Measurements from ENCODE around the gene TAF12. TPM values are rescaled to one million over a fixed set of nuclear protein-coding genes. Genes with fewer than 3 reads are reported as not detected.
A peak's percentile ranks its signal among the peaks of the same experiment; 100 is the strongest.
"Not testable (repeated sequence)": the region's sequence is repeated elsewhere in the genome, so short reads cannot be mapped to it uniquely, and the experiment has no call there.

TAF12 gene
- total and polyA plus RNA-seq, 9 donors: 26.7 to 37.5 (median 29.8) TPM

GRCh38 chr1:28591708-28592320, 51.1 kb downstream of the TAF12 start, which contains the start of gene RAB42:
Gene RAB42, plus strand, starts transcription at chr1:28592265. Its CDS starts 247 bp downstream, at chr1:28592512.
- no peaks in the 10 kb centered on the region for H3K9me3 ChIP-seq (replicated peaks; ENCODE audit: control insufficient read depth, low read depth, low read length)
- peaks cover 37% of the 10 kb centered on the region for H3K4me1 ChIP-seq (ENCODE audit: control insufficient read depth, insufficient read depth, low read length)
- H3K27me3 ChIP-seq (ENCODE audit: control insufficient read depth, insufficient read depth, low read length): no peaks in the 10 kb centered on the region
- DNase-seq: peak; percentile 69
- no peaks in the 10 kb centered on the region for H3K36me3 ChIP-seq (ENCODE audit: control insufficient read depth, insufficient read depth, low read length)
- H3K27ac ChIP-seq (ENCODE audit: low read length): peak within 1 kb of the TSS; percentile 72
- 90% methylated on average over 1 of the region's 13 CpGs for WGBS (ENCODE audit: insufficient coverage)
- H3K4me3 ChIP-seq (ENCODE audit: low read length): peak within 1 kb of the TSS; percentile 52

GRCh38 chr1:28586585-28587391, 56.1 kb downstream of the TAF12 start:
- DNase-seq; H3K9me3 ChIP-seq (replicated peaks; ENCODE audit: control insufficient read depth, low read depth, low read length); H3K27ac ChIP-seq (ENCODE audit: low read length); H3K27me3 ChIP-seq (ENCODE audit: control insufficient read depth, insufficient read depth, low read length); H3K36me3 ChIP-seq (ENCODE audit: control insufficient read depth, insufficient read depth, low read length); H3K4me3 ChIP-seq (ENCODE audit: low read length): not testable (repeated sequence)
- peaks cover 23% of the 10 kb centered on the region for H3K4me1 ChIP-seq (ENCODE audit: control insufficient read depth, insufficient read depth, low read length)
- 93% methylated on average over 10 of the region's 19 CpGs for WGBS (ENCODE audit: insufficient coverage)

- Histone ChIP-seq H3K4me1 (ENCODE audit: control insufficient read depth, insufficient read depth, low read length) (peaks cover 24% of the 10 kb centered on the region), H3K36me3 (ENCODE audit: control insufficient read depth, insufficient read depth, low read length) (peaks cover 31% of the 10 kb centered on the region), H3K27me3 (ENCODE audit: control insufficient read depth, insufficient read depth, low read length) (no peaks in the 10 kb centered on the region), H3K9me3 (replicated peaks; ENCODE audit: control insufficient read depth, low read depth, low read length) (no peaks in the 10 kb centered on the region), H3K4me3 (ENCODE audit: low read length) (peak overlapping the region; percentile 91), H3K27ac (ENCODE audit: low read length) (peak overlapping the region; percentile 83)
- peak; percentile 57 for DNase-seq
- WGBS (ENCODE audit: insufficient coverage): 0% methylated on average over 2 of the region's 10 CpGs
Observed at GRCh38 chr1:28582248-28582615, 60.6 kb downstream of the TAF12 start.

- H3K4me1 ChIP-seq (ENCODE audit: control insufficient read depth, insufficient read depth, low read length): peaks cover 24% of the 10 kb centered on the region
- H3K9me3 ChIP-seq (replicated peaks; ENCODE audit: control insufficient read depth, low read depth, low read length): no peaks in the 10 kb centered on the region
- DNase-seq: peak; percentile 98
- no peaks in the 10 kb centered on the region for H3K27me3 ChIP-seq (ENCODE audit: control insufficient read depth, insufficient read depth, low read length)
- H3K27ac ChIP-seq (ENCODE audit: low read length): peak overlapping the region; percentile 83
- H3K36me3 ChIP-seq (ENCODE audit: control insufficient read depth, insufficient read depth, low read length): peaks cover 36% of the 10 kb centered on the region
- H3K4me3 ChIP-seq (ENCODE audit: low read length): peak overlapping the region; percentile 91
- 0% methylated on average over 67 of the region's 75 CpGs for WGBS (ENCODE audit: insufficient coverage)
Observed at GRCh38 chr1:28581531-28582247, 61.2 kb downstream of the TAF12 start.

DNA sequence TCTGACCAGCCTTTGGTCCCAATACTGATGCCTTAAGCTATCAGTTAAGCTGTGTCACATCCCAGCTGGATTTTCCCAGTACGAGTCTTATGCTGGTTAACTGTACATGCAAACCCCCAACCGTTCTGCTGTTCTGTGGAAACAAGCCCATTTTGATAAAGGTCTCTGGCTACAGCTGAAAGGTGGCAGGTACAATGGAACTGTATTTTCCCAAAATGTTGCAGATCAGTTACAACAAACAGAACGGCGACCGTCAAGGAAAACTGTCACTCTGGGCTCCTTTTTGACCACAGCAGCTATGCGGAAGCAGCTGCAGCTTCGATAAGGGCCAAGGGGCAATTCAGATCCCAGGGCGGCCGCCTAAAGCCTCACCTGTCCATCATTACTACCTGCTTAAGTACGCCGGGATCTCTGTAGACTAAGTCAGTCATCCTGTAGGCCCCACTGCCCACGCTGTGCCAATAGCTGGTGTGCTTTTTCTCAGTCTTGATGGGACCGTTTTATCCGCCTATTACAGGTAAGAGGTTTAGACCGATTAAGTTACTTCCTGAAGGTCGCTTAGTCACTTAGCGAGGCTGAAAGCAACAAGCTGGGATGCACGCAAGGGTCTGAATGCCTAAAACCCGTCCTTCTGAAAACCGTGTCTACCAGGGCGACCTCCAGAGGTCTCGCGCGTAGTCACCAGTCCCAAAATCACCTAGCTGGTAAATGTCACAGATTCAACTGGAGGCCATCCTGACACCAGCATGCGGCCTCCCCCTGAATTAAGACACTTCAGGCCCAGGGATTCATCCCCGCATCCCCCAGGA, 61.9 kb downstream of the TAF12 start:
- Histone ChIP-seq H3K4me3 (ENCODE audit: low read length) (peak overlapping the region; percentile 91), H3K36me3 (ENCODE audit: control insufficient read depth, insufficient read depth, low read length) (peaks cover 37% of the 10 kb centered on the region), H3K27me3 (ENCODE audit: control insufficient read depth, insufficient read depth, low read length) (no peaks in the 10 kb centered on the region), H3K27ac (ENCODE audit: low read length) (peak overlapping the region; percentile 74), H3K9me3 (replicated peaks; ENCODE audit: control insufficient read depth, low read depth, low read length) (no peaks in the 10 kb centered on the region), H3K4me1 (ENCODE audit: control insufficient read depth, insufficient read depth, low read length) (peaks cover 24% of the 10 kb centered on the region)
- WGBS (ENCODE audit: insufficient coverage): 1% methylated on average over 26 of the region's 26 CpGs
- DNase-seq: no peak

DNA sequence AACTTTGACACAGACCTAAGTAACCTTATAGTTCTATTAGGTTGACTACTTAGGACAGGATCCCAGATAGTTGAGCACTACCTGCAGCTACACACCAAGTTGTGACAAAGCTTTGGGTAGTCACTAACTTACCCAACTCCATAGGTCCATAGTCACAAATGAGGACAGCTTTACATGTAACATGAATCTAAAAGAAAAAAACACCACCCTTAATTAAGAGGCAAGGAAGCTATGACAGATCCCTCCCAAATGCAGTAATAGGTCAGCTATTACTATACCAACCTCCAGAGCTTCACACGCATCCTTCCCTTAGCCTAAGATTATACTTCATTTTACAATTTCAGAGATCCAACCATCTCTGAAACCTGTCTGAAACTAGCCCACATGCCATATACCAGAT, 63.5 kb downstream of the TAF12 start:
- Histone ChIP-seq H3K9me3 (replicated peaks; ENCODE audit: control insufficient read depth, low read depth, low read length) (no peaks in the 10 kb centered on the region), H3K36me3 (ENCODE audit: control insufficient read depth, insufficient read depth, low read length) (peaks cover 43% of the 10 kb centered on the region), H3K4me1 (ENCODE audit: control insufficient read depth, insufficient read depth, low read length) (peaks cover 24% of the 10 kb centered on the region), H3K27ac (ENCODE audit: low read length) (no peak overlapping the region), H3K27me3 (ENCODE audit: control insufficient read depth, insufficient read depth, low read length) (no peaks in the 10 kb centered on the region), H3K4me3 (ENCODE audit: low read length) (no peak overlapping the region)
- no peak for DNase-seq
- 80% methylated on average over 1 of the region's 1 CpG for WGBS (ENCODE audit: insufficient coverage)

DNA sequence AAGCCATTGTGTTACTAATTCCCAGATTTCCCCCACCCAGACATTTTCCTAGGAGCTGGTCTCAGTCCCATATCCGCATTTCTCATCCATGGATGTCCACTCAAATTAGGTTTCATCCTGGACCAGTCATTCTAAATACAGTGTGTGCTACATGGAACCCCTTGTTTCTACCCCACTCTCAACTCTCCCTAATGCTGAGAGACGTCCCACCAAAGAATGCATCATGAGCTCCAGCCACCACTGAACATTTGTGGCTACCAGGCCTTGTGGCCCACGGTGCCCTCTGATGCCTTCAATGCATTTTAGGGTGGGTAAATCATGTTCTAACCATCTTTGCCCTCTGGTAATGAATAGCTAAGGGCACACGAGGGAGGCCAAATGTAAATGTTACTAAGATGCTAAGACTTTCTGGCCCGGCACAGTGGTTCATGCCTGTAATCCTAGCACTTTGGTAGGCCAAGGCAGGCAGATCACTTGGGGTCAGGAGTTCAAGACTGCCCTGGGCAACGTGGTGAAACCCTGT, 64.1 kb downstream of the TAF12 start:
- Histone ChIP-seq H3K4me3 (ENCODE audit: low read length) (no peak overlapping the region), H3K4me1 (ENCODE audit: control insufficient read depth, insufficient read depth, low read length) (peaks cover 24% of the 10 kb centered on the region)
- 89% methylated on average over 3 of the region's 6 CpGs for whole genome bisulfite sequencing (ENCODE audit: insufficient coverage)

GRCh38 chr1:28577738-28578536, 64.9 kb downstream of the TAF12 start:
- Histone ChIP-seq H3K9me3 (replicated peaks; ENCODE audit: control insufficient read depth, low read depth, low read length) (no peaks in the 10 kb centered on the region), H3K27me3 (ENCODE audit: control insufficient read depth, insufficient read depth, low read length) (no peaks in the 10 kb centered on the region), H3K27ac (ENCODE audit: low read length) (no peak overlapping the region), H3K36me3 (ENCODE audit: control insufficient read depth, insufficient read depth, low read length) (peaks cover 49% of the 10 kb centered on the region), H3K4me3 (ENCODE audit: low read length) (no peak overlapping the region), H3K4me1 (ENCODE audit: control insufficient read depth, insufficient read depth, low read length) (peaks cover 24% of the 10 kb centered on the region)
- no peak for DNase-seq
- WGBS (ENCODE audit: insufficient coverage): 80% methylated on average over 1 of the region's 6 CpGs

More for the DNA sequence above, 64.1 kb downstream of the TAF12 start:
- Histone ChIP-seq H3K27ac (ENCODE audit: low read length) (no peak overlapping the region), H3K36me3 (ENCODE audit: control insufficient read depth, insufficient read depth, low read length) (peaks cover 48% of the 10 kb centered on the region), H3K27me3 (ENCODE audit: control insufficient read depth, insufficient read depth, low read length) (no peaks in the 10 kb centered on the region), H3K9me3 (replicated peaks; ENCODE audit: control insufficient read depth, low read depth, low read length) (no peaks in the 10 kb centered on the region)
- DNase-seq: no peak
